ENCODE results near the gene KPNA1. TPM values are rescaled to one million over a fixed set of nuclear protein-coding genes. Genes with fewer than 3 reads are reported as not detected.

KPNA1 gene
- total RNA-seq, 1 donor from 2014 or later, result 73.4 TPM

GRCh38 chr3:122468896-122469533, 45.7 kb downstream of the KPNA1 start:
- H3K4me3 Mint-ChIP-seq (ENCODE audit: unreplicated experiment), result no peak overlapping the region
- peaks cover 12% of the 10 kb centered on the region for H3K36me3 Mint-ChIP-seq (ENCODE audit: unreplicated experiment)
- peaks cover 19% of the 10 kb centered on the region for H3K4me1 Mint-ChIP-seq (ENCODE audit: unreplicated experiment)
- no peak for DNase-seq (ENCODE audit: extremely low spot score, unreplicated experiment)
- no peaks in the 10 kb centered on the region for H3K27me3 Mint-ChIP-seq (ENCODE audit: unreplicated experiment)
- no peak for TF ChIP-seq CTCF (IDR thresholded peaks at IDR 0.05)
- H3K9me3 Mint-ChIP-seq (ENCODE audit: unreplicated experiment), result no peaks in the 10 kb centered on the region
- peak overlapping the region; percentile 19 for H3K27ac Mint-ChIP-seq (ENCODE audit: unreplicated experiment)

GRCh38 chr3:122466701-122467240, 48.0 kb downstream of the KPNA1 start:
- Mint-ChIP-seq H3K36me3 (ENCODE audit: unreplicated experiment) (peaks cover 25% of the 10 kb centered on the region), H3K4me1 (ENCODE audit: unreplicated experiment) (peaks cover 19% of the 10 kb centered on the region)

GRCh38 chr3:122464659-122465058, 50.1 kb downstream of the KPNA1 start:
- no peak overlapping the region for H3K4me3 Mint-ChIP-seq (ENCODE audit: unreplicated experiment)
- H3K27me3 Mint-ChIP-seq (ENCODE audit: unreplicated experiment), result no peaks in the 10 kb centered on the region
- DNase-seq (ENCODE audit: extremely low spot score, unreplicated experiment), result no peak
- H3K4me1 Mint-ChIP-seq (ENCODE audit: unreplicated experiment), result peaks cover 14% of the 10 kb centered on the region
- peaks cover 29% of the 10 kb centered on the region for H3K36me3 Mint-ChIP-seq (ENCODE audit: unreplicated experiment)
- no peak overlapping the region for H3K27ac Mint-ChIP-seq (ENCODE audit: unreplicated experiment)
- no peak for TF ChIP-seq CTCF (IDR thresholded peaks at IDR 0.05)
- no peaks in the 10 kb centered on the region for H3K9me3 Mint-ChIP-seq (ENCODE audit: unreplicated experiment)

More at GRCh38 chr3:122466701-122467240, 48.0 kb downstream of the KPNA1 start:
- no peaks in the 10 kb centered on the region for H3K9me3 Mint-ChIP-seq (ENCODE audit: unreplicated experiment)
- TF ChIP-seq CTCF (IDR thresholded peaks at IDR 0.05), result no peak
- no peak overlapping the region for H3K4me3 Mint-ChIP-seq (ENCODE audit: unreplicated experiment)
- no peak overlapping the region for H3K27ac Mint-ChIP-seq (ENCODE audit: unreplicated experiment)
- DNase-seq (ENCODE audit: extremely low spot score, unreplicated experiment), result no peak
- no peaks in the 10 kb centered on the region for H3K27me3 Mint-ChIP-seq (ENCODE audit: unreplicated experiment)

- DNase-seq (ENCODE audit: extremely low spot score, unreplicated experiment), result no peak
- Mint-ChIP-seq H3K4me1 (ENCODE audit: unreplicated experiment) (no peaks in the 10 kb centered on the region), H3K9me3 (ENCODE audit: unreplicated experiment) (no peaks in the 10 kb centered on the region), H3K4me3 (ENCODE audit: unreplicated experiment) (no peak overlapping the region), H3K27me3 (ENCODE audit: unreplicated experiment) (no peaks in the 10 kb centered on the region), H3K27ac (ENCODE audit: unreplicated experiment) (no peak overlapping the region), H3K36me3 (ENCODE audit: unreplicated experiment) (peaks cover 38% of the 10 kb centered on the region)
- no peak for TF ChIP-seq CTCF (IDR thresholded peaks at IDR 0.05)
Measured at GRCh38 chr3:122462406-122462805, 52.3 kb downstream of the KPNA1 start.

GRCh38 chr3:122461806-122462205, 52.9 kb downstream of the KPNA1 start:
- Mint-ChIP-seq H3K9me3 (ENCODE audit: unreplicated experiment) (no peaks in the 10 kb centered on the region), H3K4me3 (ENCODE audit: unreplicated experiment) (no peak overlapping the region), H3K27me3 (ENCODE audit: unreplicated experiment) (no peaks in the 10 kb centered on the region), H3K36me3 (ENCODE audit: unreplicated experiment) (peaks cover 37% of the 10 kb centered on the region), H3K27ac (ENCODE audit: unreplicated experiment) (no peak overlapping the region), H3K4me1 (ENCODE audit: unreplicated experiment) (no peaks in the 10 kb centered on the region)
- no peak for DNase-seq (ENCODE audit: extremely low spot score, unreplicated experiment)
- TF ChIP-seq CTCF (IDR thresholded peaks at IDR 0.05), result no peak

Data from osteocyte (in vitro differentiated cells).